GM12872 (cell line): Measurements from ENCODE around the gene RGP1.

Source experiments
- TF ChIP-seq, protein P1 (sequence below): IDR thresholded peaks from 3 replicates; pipeline ENCODE4 v1.5.1; 2011; ENCODE audit warnings: low read depth, mild to moderate bottlenecking, low read length, moderate library complexity; ENCODE audit not compliant: insufficient read depth

The RGP1 gene

GRCh38 chr9:35769763-35770162, 20.7 kb downstream of the RGP1 start:
- TF ChIP-seq, protein P1, sequence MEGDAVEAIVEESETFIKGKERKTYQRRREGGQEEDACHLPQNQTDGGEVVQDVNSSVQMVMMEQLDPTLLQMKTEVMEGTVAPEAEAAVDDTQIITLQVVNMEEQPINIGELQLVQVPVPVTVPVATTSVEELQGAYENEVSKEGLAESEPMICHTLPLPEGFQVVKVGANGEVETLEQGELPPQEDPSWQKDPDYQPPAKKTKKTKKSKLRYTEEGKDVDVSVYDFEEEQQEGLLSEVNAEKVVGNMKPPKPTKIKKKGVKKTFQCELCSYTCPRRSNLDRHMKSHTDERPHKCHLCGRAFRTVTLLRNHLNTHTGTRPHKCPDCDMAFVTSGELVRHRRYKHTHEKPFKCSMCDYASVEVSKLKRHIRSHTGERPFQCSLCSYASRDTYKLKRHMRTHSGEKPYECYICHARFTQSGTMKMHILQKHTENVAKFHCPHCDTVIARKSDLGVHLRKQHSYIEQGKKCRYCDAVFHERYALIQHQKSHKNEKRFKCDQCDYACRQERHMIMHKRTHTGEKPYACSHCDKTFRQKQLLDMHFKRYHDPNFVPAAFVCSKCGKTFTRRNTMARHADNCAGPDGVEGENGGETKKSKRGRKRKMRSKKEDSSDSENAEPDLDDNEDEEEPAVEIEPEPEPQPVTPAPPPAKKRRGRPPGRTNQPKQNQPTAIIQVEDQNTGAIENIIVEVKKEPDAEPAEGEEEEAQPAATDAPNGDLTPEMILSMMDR: no peak

GRCh38 chr9:35771075-35771433, 22.0 kb downstream of the RGP1 start:
- TF ChIP-seq, protein P1: no peak

GRCh38 chr9:35771534-35771933, 22.4 kb downstream of the RGP1 start:
- TF ChIP-seq, protein P1: no peak

GRCh38 chr9:35771943-35772342, 22.9 kb downstream of the RGP1 start:
- TF ChIP-seq, protein P1: no peak

GRCh38 chr9:35774907-35775635, 26.0 kb downstream of the RGP1 start:
- TF ChIP-seq, protein P1: no peak

DNA sequence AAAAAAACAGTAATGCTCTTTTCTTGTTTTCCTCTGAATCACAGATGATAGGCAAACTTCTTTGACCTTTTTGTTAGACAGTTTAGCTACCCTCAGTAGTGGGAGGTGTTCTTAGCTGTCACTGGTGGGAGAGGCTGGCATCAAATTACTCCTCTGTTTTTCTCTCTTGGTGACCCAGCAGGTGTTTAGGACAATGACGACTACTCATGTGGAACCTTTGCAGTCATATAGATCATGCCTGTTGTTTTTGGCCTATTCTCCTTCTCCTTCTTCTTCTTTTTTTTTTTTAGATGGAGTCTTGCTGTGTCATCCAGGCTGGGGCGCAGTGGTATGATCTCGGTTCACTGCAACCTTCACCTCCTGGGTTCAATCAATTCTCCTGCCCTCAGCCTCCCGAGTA, 26.9 kb downstream of the RGP1 start:
- TF ChIP-seq, protein P1: no peak

DNA sequence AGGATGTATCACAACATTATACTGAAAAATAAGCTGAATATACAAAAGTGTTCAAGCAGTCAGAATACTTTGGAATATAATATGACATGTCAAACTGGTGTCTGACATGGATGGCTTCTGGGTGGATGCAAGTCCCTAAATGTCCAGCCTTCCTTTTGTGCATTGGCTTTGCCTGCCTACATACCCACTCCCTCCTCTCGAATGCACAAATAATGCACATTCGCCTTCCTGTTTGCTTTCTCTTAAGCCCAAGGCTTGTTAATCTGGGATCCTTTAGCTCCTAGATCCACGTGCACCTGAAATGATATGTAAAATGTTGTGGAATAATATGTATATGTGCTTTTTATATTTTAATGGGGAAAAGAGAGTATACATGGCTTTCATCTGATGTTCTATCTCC, 29.4 kb downstream of the RGP1 start:
- TF ChIP-seq, protein P1: no peak
